ENCODE results near the gene ADCY5.
"Not testable (repeated sequence)": the region's sequence is repeated elsewhere in the genome, so short reads cannot be mapped to it uniquely, and the experiment has no call there.

Gene ADCY5

GRCh38 chr3:123283074-123283473 lies 165.8 kb downstream of the ADCY5 start:
- no peak for DNase-seq

GRCh38 chr3:123282461-123282860 lies 166.4 kb downstream of the ADCY5 start:
- DNase-seq, result no peak

GRCh38 chr3:123281929-123282328 lies 167.0 kb downstream of the ADCY5 start:
- no peak for DNase-seq

GRCh38 chr3:123281406-123281805 lies 167.5 kb downstream of the ADCY5 start:
- no peak for DNase-seq

GRCh38 chr3:123279121-123279520 lies 169.8 kb downstream of the ADCY5 start:
- no peak for DNase-seq

- DNase-seq, result no peak
Observed at GRCh38 chr3:123278446-123278845, 170.4 kb downstream of the ADCY5 start.

- DNase-seq, result no peak
Observed at GRCh38 chr3:123277106-123277505, 171.8 kb downstream of the ADCY5 start.

GRCh38 chr3:123276346-123277006 lies 172.4 kb downstream of the ADCY5 start:
- DNase-seq, result no peak

- no peak for DNase-seq
Observed at GRCh38 chr3:123275691-123276090, 173.2 kb downstream of the ADCY5 start.

GRCh38 chr3:123272547-123272946 lies 176.3 kb downstream of the ADCY5 start:
- DNase-seq, result no peak

GRCh38 chr3:123271466-123272159 lies 177.3 kb downstream of the ADCY5 start:
- DNase-seq, result no peak

- no peak for DNase-seq
Observed at GRCh38 chr3:123270818-123271217, 178.1 kb downstream of the ADCY5 start.

- DNase-seq, result no peak
Observed at GRCh38 chr3:123267821-123268220, 181.1 kb downstream of the ADCY5 start.

GRCh38 chr3:123263941-123264340 lies 184.9 kb downstream of the ADCY5 start:
- DNase-seq, result no peak

- no peak for DNase-seq
Observed at GRCh38 chr3:123262868-123263267, 186.0 kb downstream of the ADCY5 start.

GRCh38 chr3:123262226-123262625 lies 186.7 kb downstream of the ADCY5 start:
- DNase-seq, result no peak

GRCh38 chr3:123261666-123262065 lies 187.2 kb downstream of the ADCY5 start:
- no peak for DNase-seq

GRCh38 chr3:123258811-123259420 lies 190.0 kb downstream of the ADCY5 start:
- no peak for DNase-seq

GRCh38 chr3:123258359-123258758 lies 190.5 kb downstream of the ADCY5 start:
- DNase-seq, result no peak

- DNase-seq, result no peak
Observed at GRCh38 chr3:123256256-123256655, 192.6 kb downstream of the ADCY5 start.

- DNase-seq, result no peak
Observed at GRCh38 chr3:123246866-123247265, 202.0 kb downstream of the ADCY5 start.

- DNase-seq, result peak; percentile 10
Observed at GRCh38 chr3:123244128-123244527, 204.8 kb downstream of the ADCY5 start.

GRCh38 chr3:123239756-123240155 lies 209.1 kb downstream of the ADCY5 start:
- no peak for DNase-seq

- not testable (repeated sequence) for DNase-seq
Observed at GRCh38 chr3:123239186-123239585, 209.7 kb downstream of the ADCY5 start.
